SK-N-SH (cell line): ENCODE measurements around the gene CA10.

Experiments
- CTCF ChIP-seq: fragments of 200-600 bp; sonication (generic); IDR thresholded peaks from 2 replicates; pipeline ENCODE4 v1.6.1; 2017; ENCODE audit warnings: antibody characterized with exemption, mild to moderate bottlenecking, moderate library complexity
- EP300 ChIP-seq, 2 experiments: IDR thresholded peaks; 2 replicates each; pipeline versions ENCODE4 v1.4.0 to v1.6.1; 2012; ENCODE audit warnings: borderline replicate concordance in 1 of 2, low read depth in 1 of 2, low read length in 1 of 2
- GABPA ChIP-seq: IDR thresholded peaks from 2 replicates; pipeline ENCODE4 v1.4.0; 2012; ENCODE audit warnings: low read depth, mild to moderate bottlenecking
- MXI1 ChIP-seq: IDR thresholded peaks from 2 replicates; pipeline ENCODE4 v1.6.1; 2012; ENCODE audit warnings: mild to moderate bottlenecking, low read depth, low read length, improper control_type of control experiment
- TAF1 ChIP-seq: IDR thresholded peaks from 2 replicates; pipeline ENCODE4 v1.6.1; 2012; ENCODE audit warnings: low read depth, mild to moderate bottlenecking, low read length, moderate library complexity, borderline replicate concordance
- TCF12 ChIP-seq: IDR thresholded peaks from 2 replicates; pipeline ENCODE4 v1.4.0; 2012
- TEAD4 ChIP-seq: IDR thresholded peaks from 2 replicates; pipeline ENCODE4 v1.4.0; 2012; ENCODE audit warnings: mild to moderate bottlenecking, borderline replicate concordance; ENCODE audit not compliant: insufficient read depth
- TF ChIP-seq, protein P1 (sequence below): fragments of 150-350 bp; IDR thresholded peaks from 2 replicates; pipeline ENCODE4 v1.6.1; 2017; ENCODE audit warnings: antibody characterized with exemption, low read length, low read depth, borderline replicate concordance

- TF ChIP-seq GABPA (no peak), TEAD4 (no peak), CTCF (no peak), EP300 (IDR thresholded peaks at IDR 0.05; ENCODE audit: borderline replicate concordance in 1 of 2, low read depth in 1 of 2, low read length in 1 of 2) (no peak), TAF1 (no peak), TCF12 (no peak), MXI1 (no peak)
- TF ChIP-seq, protein P1, sequence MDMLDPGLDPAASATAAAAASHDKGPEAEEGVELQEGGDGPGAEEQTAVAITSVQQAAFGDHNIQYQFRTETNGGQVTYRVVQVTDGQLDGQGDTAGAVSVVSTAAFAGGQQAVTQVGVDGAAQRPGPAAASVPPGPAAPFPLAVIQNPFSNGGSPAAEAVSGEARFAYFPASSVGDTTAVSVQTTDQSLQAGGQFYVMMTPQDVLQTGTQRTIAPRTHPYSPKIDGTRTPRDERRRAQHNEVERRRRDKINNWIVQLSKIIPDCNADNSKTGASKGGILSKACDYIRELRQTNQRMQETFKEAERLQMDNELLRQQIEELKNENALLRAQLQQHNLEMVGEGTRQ: no peak
These were observed 516.5 kb downstream of the CA10 start for GRCh38 chr17:51642029-51642428.
